ENCODE results near the gene PEG3. TPM values are rescaled to one million over a fixed set of nuclear protein-coding genes. Genes with fewer than 3 reads are reported as not detected.

PEG3 gene
- 0.51 and 1.5 TPM in 2 replicates for total RNA-seq

DNA sequence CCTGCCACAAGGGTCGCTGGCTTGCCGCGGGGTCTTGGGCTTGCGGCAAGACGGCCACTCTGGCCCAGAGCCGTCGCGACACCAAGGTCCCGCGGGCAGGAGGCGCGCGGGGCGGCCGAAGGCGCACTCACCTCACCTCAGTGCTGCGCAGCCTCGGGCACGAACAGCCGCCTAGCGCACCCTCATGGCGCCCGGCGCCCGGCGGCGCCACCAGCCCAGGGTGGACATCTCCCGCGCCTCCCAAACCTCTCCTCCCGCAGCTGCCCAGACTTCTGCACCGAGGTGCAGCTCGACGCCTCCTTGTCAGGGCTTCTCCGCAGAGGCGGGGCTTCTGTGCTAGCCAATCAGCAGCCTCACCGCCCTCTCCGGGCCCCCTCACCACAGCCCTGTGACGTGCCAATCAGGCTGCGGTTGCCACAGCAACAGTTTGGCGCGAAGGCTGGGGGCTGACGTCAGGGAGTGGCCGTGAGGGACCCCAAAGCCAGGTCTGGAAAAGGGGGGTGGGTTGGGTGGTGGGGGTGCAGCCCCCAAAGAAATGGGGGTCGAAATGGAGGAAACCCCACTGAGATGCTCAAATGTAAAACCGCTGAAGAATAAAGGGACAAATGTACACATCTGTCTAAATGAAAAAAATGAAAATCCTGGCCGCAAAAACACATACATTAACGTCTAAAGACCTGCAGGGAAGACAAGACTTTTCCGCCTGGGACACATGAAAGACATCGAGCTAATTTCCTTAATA, at the start of gene PEG3, which contains the start of gene ZIM2:
Gene PEG3 (minus strand): TSS at position 276 of the 742 bp plus-strand sequence. CDS start 16,071 bp downstream, outside the sequence.
Gene ZIM2 (minus strand): TSS at position 276 of the 742 bp plus-strand sequence. CDS start 16,449 bp downstream, outside the sequence.

Other genes with a start within 250 kb of the PEG3 start
- gene ZNF71, start 245.4 kb downstream of the PEG3 start, total RNA-seq: 6.8 and 11.2 TPM in 2 replicates
- 0.13 and 0.16 TPM in 2 replicates for gene SMIM17, start 197.6 kb downstream of the PEG3 start, total RNA-seq
- 0.65 and 1.3 TPM in 2 replicates for gene ZNF835, start 169.0 kb downstream of the PEG3 start, total RNA-seq
- gene ZIM2, start within 50 bp of the PEG3 start, total RNA-seq: not detected in 2 replicates

Data from mesangial cell (primary cell).